H9 (cell line): Measurements from ENCODE around the gene HEXD. TPM values are rescaled to one million over a fixed set of nuclear protein-coding genes. Genes with fewer than 3 reads are reported as not detected.
A peak's percentile ranks its signal among the peaks of the same experiment; 100 is the strongest.

ENCODE experiments used
- DNase-seq: peaks from one replicate; pipeline ENCODE4 v3.0.0-alpha.2; 2017
- H2AFZ ChIP-seq: one replicate; pipeline ENCODE4 v1.6.1; 2013; ENCODE audit warnings: mild to moderate bottlenecking, low read length, control low read depth, moderate library complexity
- H2AK5ac ChIP-seq: 2 replicates; pipeline ENCODE4 v1.6.1; 2013; ENCODE audit warnings: low read length, control low read depth, mixed read lengths; ENCODE audit not compliant: insufficient read length
- H2BK120ac ChIP-seq: one replicate; pipeline ENCODE4 v1.6.1; 2013; ENCODE audit warnings: low read depth, mild to moderate bottlenecking, low read length, control low read depth, inconsistent platforms; ENCODE audit not compliant: poor library complexity, severe bottlenecking
- H2BK12ac ChIP-seq: 2 replicates; pipeline ENCODE4 v1.6.1; 2013; ENCODE audit warnings: low read length, control low read depth, mixed read lengths, low read depth; ENCODE audit not compliant: insufficient read length
- H2BK15ac ChIP-seq: 2 replicates; pipeline ENCODE4 v1.6.1; 2013; ENCODE audit warnings: low read depth, low read length, control low read depth
- H2BK20ac ChIP-seq: one replicate; pipeline ENCODE4 v1.6.1; 2013; ENCODE audit warnings: low read depth, mild to moderate bottlenecking, low read length, control low read depth, inconsistent platforms; ENCODE audit not compliant: poor library complexity, severe bottlenecking
- H2BK5ac ChIP-seq: 2 replicates; pipeline ENCODE4 v1.6.1; 2013; ENCODE audit warnings: low read length, control low read depth, mixed read lengths; ENCODE audit not compliant: insufficient read length
- H3K14ac ChIP-seq: 2 replicates; pipeline ENCODE4 v1.6.1; 2013; ENCODE audit warnings: low read length, control low read depth; ENCODE audit not compliant: insufficient read depth
- H3K18ac ChIP-seq: 2 replicates; pipeline ENCODE4 v1.6.1; 2013; ENCODE audit warnings: low read depth, mild to moderate bottlenecking, mixed read lengths, low read length, control low read depth; ENCODE audit not compliant: insufficient read length
- H3K23ac ChIP-seq: 2 replicates; pipeline ENCODE4 v1.6.1; 2013; ENCODE audit warnings: low read length, control low read depth, mixed read lengths, low read depth; ENCODE audit not compliant: insufficient read length
- H3K23me2 ChIP-seq: 2 replicates; pipeline ENCODE4 v1.6.1; 2013; ENCODE audit warnings: low read depth, mild to moderate bottlenecking, mixed read lengths, low read length, control low read depth; ENCODE audit not compliant: insufficient read length, poor library complexity, severe bottlenecking
- H3K27ac ChIP-seq: 2 replicates; pipeline ENCODE4 v1.5.1; 2013; ENCODE audit warnings: low read length, control low read depth, mixed read lengths, low read depth; ENCODE audit not compliant: insufficient read length
- H3K27me3 ChIP-seq: 2 replicates; pipeline ENCODE4 v1.6.1; 2013; ENCODE audit warnings: low read length, control low read depth, inconsistent platforms; ENCODE audit not compliant: insufficient read depth
- H3K4ac ChIP-seq: 2 replicates; pipeline ENCODE4 v1.6.1; 2013; ENCODE audit warnings: low read depth, mild to moderate bottlenecking, control low read depth, inconsistent platforms, low read length, moderate library complexity
- H3K4me1 ChIP-seq: 2 replicates; pipeline ENCODE4 v1.6.1; 2013; ENCODE audit warnings: low read length, control low read depth, inconsistent platforms; ENCODE audit not compliant: insufficient read depth
- H3K4me2 ChIP-seq: 2 replicates; pipeline ENCODE4 v1.6.1; 2013; ENCODE audit warnings: low read length, control low read depth, mixed read lengths; ENCODE audit not compliant: insufficient read length, insufficient read depth
- H3K56ac ChIP-seq: 2 replicates; pipeline ENCODE4 v1.6.1; 2013; ENCODE audit warnings: low read depth, mild to moderate bottlenecking, mixed read lengths, low read length, control low read depth; ENCODE audit not compliant: insufficient read length
- H3K79me1 ChIP-seq: 2 replicates; pipeline ENCODE4 v1.6.1; 2013; ENCODE audit warnings: low read depth, mild to moderate bottlenecking, moderate library complexity, low read length, control low read depth, inconsistent platforms; ENCODE audit not compliant: insufficient read depth, poor library complexity, severe bottlenecking
- H3K79me2 ChIP-seq: 2 replicates; pipeline ENCODE4 v1.6.1; 2013; ENCODE audit warnings: low read length, control low read depth, inconsistent platforms; ENCODE audit not compliant: insufficient read depth
- H3K9ac ChIP-seq: 2 replicates; pipeline ENCODE4 v1.6.1; 2013; ENCODE audit warnings: low read length, control low read depth, mixed read lengths; ENCODE audit not compliant: insufficient read length; ENCODE audit errors: extremely low read depth
- H3K9me3 ChIP-seq: one replicate; pipeline ENCODE4 v1.6.1; 2013; ENCODE audit warnings: low read depth, low read length, inconsistent platforms; ENCODE audit not compliant: control insufficient read depth
- H3T11ph ChIP-seq: one replicate; pipeline ENCODE4 v1.6.1; 2013; ENCODE audit warnings: mild to moderate bottlenecking, low read length, control low read depth, inconsistent platforms
- H4K20me1 ChIP-seq: one replicate; pipeline ENCODE4 v1.6.1; 2013; ENCODE audit not compliant: control insufficient read depth, insufficient read length, insufficient read depth
- H4K5ac ChIP-seq: 2 replicates; pipeline ENCODE4 v1.6.1; 2013; ENCODE audit warnings: low read depth, mild to moderate bottlenecking, mixed read lengths, low read length, control low read depth; ENCODE audit not compliant: insufficient read length
- H4K8ac ChIP-seq: replicated peaks from 2 replicates; pipeline ENCODE4 v1.6.1; 2013; ENCODE audit warnings: low read length, control low read depth, mixed read lengths, low read depth; ENCODE audit not compliant: insufficient read length
- H4K91ac ChIP-seq: 2 replicates; pipeline ENCODE4 v1.6.1; 2013; ENCODE audit warnings: low read depth, mild to moderate bottlenecking, moderate library complexity, mixed read lengths, low read length, control low read depth; ENCODE audit not compliant: insufficient read length
- H3K27ac Mint-ChIP-seq, 3 experiments: 2 replicates in 2 of 3; 3 replicates in 1 of 3; pipeline ENCODE4 v1.8.0; 2020 to 2021; ENCODE audit warnings: mixed read lengths in 3 of 3, mild to moderate bottlenecking in 1 of 3, moderate library complexity in 1 of 3
- H3K27me3 Mint-ChIP-seq: 2 replicates; pipeline ENCODE4 v1.8.0; 2021; ENCODE audit warnings: low read depth, mild to moderate bottlenecking, moderate library complexity, mixed read lengths
- H3K36me3 Mint-ChIP-seq, 3 experiments: 2 replicates in 2 of 3; 3 replicates in 1 of 3; pipeline ENCODE4 v1.8.0; 2020 to 2021; ENCODE audit warnings: low read depth in 3 of 3, mixed read lengths in 3 of 3; ENCODE audit not compliant: insufficient read depth in 1 of 3
- H3K4me1 Mint-ChIP-seq, 2 experiments: 2 replicates each; pipeline ENCODE4 v1.8.0; 2020; ENCODE audit warnings: mixed read lengths in 2 of 2
- H3K4me3 Mint-ChIP-seq, 2 experiments: 2 replicates in 1 of 2; 3 replicates in 1 of 2; pipeline ENCODE4 v1.8.0; 2020 to 2021; ENCODE audit warnings: mild to moderate bottlenecking in 2 of 2, mixed read lengths in 2 of 2, moderate library complexity in 1 of 2
- H3K9me3 Mint-ChIP-seq, 2 experiments: 2 replicates in 1 of 2; 3 replicates in 1 of 2; pipeline ENCODE4 v1.8.0; 2020; ENCODE audit warnings: mild to moderate bottlenecking in 2 of 2, mixed read lengths in 2 of 2, moderate library complexity in 1 of 2
- WGBS: extraction: QIAGEN DNeasy Blood & Tissue Kit; methylation state at CpG from one replicate; pipeline ENCODE4 v1.1.7; 2013; ENCODE audit warnings: missing lambda C conversion rate, low lambda C conversion rate, mixed read lengths; ENCODE audit not compliant: insufficient read length; ENCODE audit errors: extremely low coverage; 5-methylcytosine and 5-hydroxymethylcytosine counted together
- total RNA-seq: library from RNA; stranded (reverse); gene quantifications from 2 replicates; pipeline ENCODE4 v1.2.1, GENCODE V29; 2021
- TF ChIP-seq, protein P1 (sequence below): fragments of 200-600 bp; sonication (generic); conservative IDR thresholded peaks from 3 replicates; pipeline ENCODE4 v1.8.0; 2021; ENCODE audit warnings: antibody characterized with exemption, mild to moderate bottlenecking

The HEXD gene
- total RNA-seq, 1 experiment from 2014 or later = 23.2 TPM

DNA sequence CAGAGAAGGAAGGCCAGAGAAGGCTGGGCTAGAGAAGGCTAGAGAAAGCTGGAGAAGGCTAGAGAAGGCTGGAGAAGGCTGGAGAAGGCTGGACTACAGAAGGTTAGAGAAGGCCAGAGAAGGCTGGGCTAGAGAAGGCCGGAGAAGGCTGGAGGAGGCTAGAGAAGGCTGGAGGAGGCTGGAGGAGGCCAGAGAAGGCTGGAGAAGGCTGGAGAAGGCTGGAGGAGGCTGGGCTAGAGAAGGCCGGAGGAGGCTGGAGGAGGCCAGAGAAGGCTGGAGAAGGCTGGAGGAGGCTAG lies 6.7 kb downstream of the HEXD start:
- WGBS = no CpG with 5 or more reads among the region's 2 CpGs
- H3K79me1 ChIP-seq = no peaks in the 10 kb centered on the region
- H2BK20ac ChIP-seq = no peak overlapping the region
- no peaks in the 10 kb centered on the region; the same call in 1 of the 2 replicates for H3K4me1 ChIP-seq
- H3K27ac ChIP-seq = no peak overlapping the region
- H4K91ac ChIP-seq = no peak overlapping the region
- H3K23ac ChIP-seq = no peak overlapping the region
- no peak overlapping the region for H2AFZ ChIP-seq
- H4K5ac ChIP-seq = no peak overlapping the region
- no peaks in the 10 kb centered on the region for H3K9me3 ChIP-seq
- H3K18ac ChIP-seq = no peak overlapping the region
- Mint-ChIP-seq H3K36me3 (peaks cover 30 to 44% (median 34%) of the 10 kb centered on the region in 3 experiments), H3K9me3 (peaks cover 18% of the 10 kb centered on the region in 2 experiments), H3K27me3 (no peaks in the 10 kb centered on the region; the same call in 1 of the 2 replicates), H3K27ac (0 out of 7 replicates have a peak overlapping the region, but pooled peaks of 1 of the 3 experiments have one; percentile 56), H3K4me3 (no peak overlapping the region; a peak in 1 of 5 replicates), H3K4me1 (no peaks in the 10 kb centered on the region)
- TF ChIP-seq, protein P1, sequence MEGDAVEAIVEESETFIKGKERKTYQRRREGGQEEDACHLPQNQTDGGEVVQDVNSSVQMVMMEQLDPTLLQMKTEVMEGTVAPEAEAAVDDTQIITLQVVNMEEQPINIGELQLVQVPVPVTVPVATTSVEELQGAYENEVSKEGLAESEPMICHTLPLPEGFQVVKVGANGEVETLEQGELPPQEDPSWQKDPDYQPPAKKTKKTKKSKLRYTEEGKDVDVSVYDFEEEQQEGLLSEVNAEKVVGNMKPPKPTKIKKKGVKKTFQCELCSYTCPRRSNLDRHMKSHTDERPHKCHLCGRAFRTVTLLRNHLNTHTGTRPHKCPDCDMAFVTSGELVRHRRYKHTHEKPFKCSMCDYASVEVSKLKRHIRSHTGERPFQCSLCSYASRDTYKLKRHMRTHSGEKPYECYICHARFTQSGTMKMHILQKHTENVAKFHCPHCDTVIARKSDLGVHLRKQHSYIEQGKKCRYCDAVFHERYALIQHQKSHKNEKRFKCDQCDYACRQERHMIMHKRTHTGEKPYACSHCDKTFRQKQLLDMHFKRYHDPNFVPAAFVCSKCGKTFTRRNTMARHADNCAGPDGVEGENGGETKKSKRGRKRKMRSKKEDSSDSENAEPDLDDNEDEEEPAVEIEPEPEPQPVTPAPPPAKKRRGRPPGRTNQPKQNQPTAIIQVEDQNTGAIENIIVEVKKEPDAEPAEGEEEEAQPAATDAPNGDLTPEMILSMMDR = no peak
- H3T11ph ChIP-seq = no peak overlapping the region
- H2AK5ac ChIP-seq = no peak overlapping the region
- H3K9ac ChIP-seq = no peak overlapping the region
- H4K8ac ChIP-seq = no peak overlapping the region
- no peak overlapping the region for H2BK5ac ChIP-seq
- no peak overlapping the region for H3K14ac ChIP-seq
- no peak for DNase-seq
- no peaks in the 10 kb centered on the region for H3K27me3 ChIP-seq
- no peak overlapping the region for H3K4ac ChIP-seq
- H3K56ac ChIP-seq = no peak overlapping the region
- H2BK15ac ChIP-seq = no peak overlapping the region
- no peaks in the 10 kb centered on the region for H3K23me2 ChIP-seq
- no peaks in the 10 kb centered on the region for H4K20me1 ChIP-seq
- no peak overlapping the region for H3K4me2 ChIP-seq
- H3K79me2 ChIP-seq = no peaks in the 10 kb centered on the region
- no peak overlapping the region for H2BK120ac ChIP-seq
- no peak overlapping the region for H2BK12ac ChIP-seq
